Activated T-cell treated with anti-CD3 and anti-CD28 coated beads, Interleukin-2, amount 50 U/mL, for 72 hours (primary cell): ENCODE data around the gene NOS3. TPM values are rescaled to one million over a fixed set of nuclear protein-coding genes. Genes with fewer than 3 reads are reported as not detected.

Experiments used
- ATAC-seq, 2 donors: fragments of 150-1000 bp; cut with Tn5 transposase; replicated peaks in 1 of 2; 2 replicates each; pipeline ENCODE4 v1.10.0; 2021; ENCODE audit warnings: moderate library complexity in 2 of 2, mild to moderate bottlenecking in 1 of 2
- DNase-seq, 2 donors: peaks; one replicate each; pipeline ENCODE4 v3.0.0; 2021 to 2022; ENCODE audit warnings: mixed read lengths in 1 of 2
- H3K27ac Mint-ChIP-seq: one replicate; pipeline ENCODE4 v1.8.0; 2022; ENCODE audit warnings: mild to moderate bottlenecking, moderate library complexity, mixed read lengths
- H3K27me3 Mint-ChIP-seq: one replicate; pipeline ENCODE4 v1.8.0; 2022; ENCODE audit warnings: low read depth, mixed read lengths
- H3K36me3 Mint-ChIP-seq, 2 donors: one replicate each; pipeline ENCODE4 v1.8.0; 2022; ENCODE audit warnings: mixed read lengths in 2 of 2, mild to moderate bottlenecking in 1 of 2; ENCODE audit not compliant: insufficient read depth in 2 of 2
- H3K4me1 Mint-ChIP-seq: one replicate; pipeline ENCODE4 v1.8.0; 2022; ENCODE audit warnings: low read depth, mixed read lengths
- H3K4me3 Mint-ChIP-seq, 2 donors: one replicate each; pipeline ENCODE4 v1.8.0; 2022; ENCODE audit warnings: mild to moderate bottlenecking in 2 of 2, mixed read lengths in 2 of 2, moderate library complexity in 2 of 2
- H3K9me3 Mint-ChIP-seq, 2 donors: one replicate each; pipeline ENCODE4 v1.8.0; 2022; ENCODE audit warnings: mixed read lengths in 2 of 2
- total RNA-seq, 2 donors: library from RNA; stranded (reverse); gene quantifications; one replicate each; pipeline ENCODE4 v1.2.3, GENCODE V29; 2022

The NOS3 gene
- total RNA-seq, 2 donors from 2014 or later = 6.8 to 8.1 TPM

GRCh38 chr7:150963707-150964559, 26.9 kb upstream of the NOS3 start:
- no peaks in the 10 kb centered on the region for H3K36me3 Mint-ChIP-seq
- peaks cover 4% of the 10 kb centered on the region for H3K4me1 Mint-ChIP-seq
- no peak overlapping the region for H3K27ac Mint-ChIP-seq
- no peaks in the 10 kb centered on the region for H3K9me3 Mint-ChIP-seq
- H3K4me3 Mint-ChIP-seq = no peak overlapping the region
- DNase-seq = no peak
- peaks cover 1% of the 10 kb centered on the region for H3K27me3 Mint-ChIP-seq
- no peak for ATAC-seq

- ATAC-seq (no peak), DNase-seq (no peak)
- Mint-ChIP-seq H3K4me3 (no peak overlapping the region), H3K9me3 (no peaks in the 10 kb centered on the region), H3K27ac (no peak overlapping the region), H3K36me3 (no peaks in the 10 kb centered on the region), H3K27me3 (no peaks in the 10 kb centered on the region), H3K4me1 (peaks cover 3% of the 10 kb centered on the region)
These were observed 26.2 kb upstream of the NOS3 start for GRCh38 chr7:150964593-150965111.

GRCh38 chr7:150965273-150965830, 25.5 kb upstream of the NOS3 start:
- no peaks in the 10 kb centered on the region for H3K27me3 Mint-ChIP-seq
- DNase-seq (no peak), ATAC-seq (no peak)
- H3K9me3 Mint-ChIP-seq = no peaks in the 10 kb centered on the region
- H3K36me3 Mint-ChIP-seq = no peaks in the 10 kb centered on the region
- H3K4me3 Mint-ChIP-seq = no peak overlapping the region
- no peak overlapping the region for H3K27ac Mint-ChIP-seq
- H3K4me1 Mint-ChIP-seq = no peaks in the 10 kb centered on the region

GRCh38 chr7:150966002-150966401, 24.8 kb upstream of the NOS3 start:
- H3K9me3 Mint-ChIP-seq = no peaks in the 10 kb centered on the region
- no peaks in the 10 kb centered on the region for H3K4me1 Mint-ChIP-seq
- H3K4me3 Mint-ChIP-seq = no peak overlapping the region
- no peak overlapping the region for H3K27ac Mint-ChIP-seq
- DNase-seq (no peak), ATAC-seq (no peak)
- H3K36me3 Mint-ChIP-seq = no peaks in the 10 kb centered on the region
- no peaks in the 10 kb centered on the region for H3K27me3 Mint-ChIP-seq

- DNase-seq (no peak), ATAC-seq (no peak)
- Mint-ChIP-seq H3K27ac (no peak overlapping the region), H3K27me3 (no peaks in the 10 kb centered on the region), H3K4me1 (no peaks in the 10 kb centered on the region), H3K36me3 (no peaks in the 10 kb centered on the region), H3K4me3 (no peak overlapping the region), H3K9me3 (no peaks in the 10 kb centered on the region)
These were observed 23.5 kb upstream of the NOS3 start for GRCh38 chr7:150967349-150967748.

- Mint-ChIP-seq H3K4me3 (no peak overlapping the region), H3K9me3 (no peaks in the 10 kb centered on the region), H3K27me3 (no peaks in the 10 kb centered on the region), H3K36me3 (no peaks in the 10 kb centered on the region), H3K4me1 (no peaks in the 10 kb centered on the region), H3K27ac (no peak overlapping the region)
- DNase-seq (no peak), ATAC-seq (no peak)
These were observed 22.6 kb upstream of the NOS3 start for GRCh38 chr7:150968056-150968733.

GRCh38 chr7:150968734-150969372, 22.0 kb upstream of the NOS3 start:
- H3K4me3 Mint-ChIP-seq = no peak overlapping the region
- no peak overlapping the region for H3K27ac Mint-ChIP-seq
- ATAC-seq (no peak), DNase-seq (no peak)
- no peaks in the 10 kb centered on the region for H3K4me1 Mint-ChIP-seq
- no peaks in the 10 kb centered on the region for H3K9me3 Mint-ChIP-seq
- no peaks in the 10 kb centered on the region for H3K36me3 Mint-ChIP-seq
- H3K27me3 Mint-ChIP-seq = no peaks in the 10 kb centered on the region

GRCh38 chr7:150969475-150969874, 21.3 kb upstream of the NOS3 start:
- ATAC-seq = no peak
- Mint-ChIP-seq H3K4me1 (peaks cover 5% of the 10 kb centered on the region), H3K27me3 (no peaks in the 10 kb centered on the region)

GRCh38 chr7:150970424-150970823, 20.4 kb upstream of the NOS3 start:
- no peak overlapping the region for H3K27ac Mint-ChIP-seq
- H3K4me1 Mint-ChIP-seq = peaks cover 8% of the 10 kb centered on the region
- H3K36me3 Mint-ChIP-seq = no peaks in the 10 kb centered on the region
- no peak for DNase-seq
- no peaks in the 10 kb centered on the region for H3K9me3 Mint-ChIP-seq
- no peaks in the 10 kb centered on the region for H3K27me3 Mint-ChIP-seq
- no peak for ATAC-seq
- no peak overlapping the region for H3K4me3 Mint-ChIP-seq

More at GRCh38 chr7:150969475-150969874, 21.3 kb upstream of the NOS3 start:
- H3K4me3 Mint-ChIP-seq = no peak overlapping the region
- H3K9me3 Mint-ChIP-seq = no peaks in the 10 kb centered on the region
- no peak overlapping the region for H3K27ac Mint-ChIP-seq
- DNase-seq = no peak
- no peaks in the 10 kb centered on the region for H3K36me3 Mint-ChIP-seq

GRCh38 chr7:150971242-150972022, 19.4 kb upstream of the NOS3 start:
- H3K4me3 Mint-ChIP-seq = no peak overlapping the region

GRCh38 chr7:150972023-150972468, 18.8 kb upstream of the NOS3 start:
- DNase-seq = no peak
- Mint-ChIP-seq H3K27ac (no peak overlapping the region), H3K9me3 (no peaks in the 10 kb centered on the region), H3K4me1 (peaks cover 13% of the 10 kb centered on the region), H3K4me3 (no peak overlapping the region), H3K36me3 (no peaks in the 10 kb centered on the region), H3K27me3 (peaks cover 10% of the 10 kb centered on the region)
- no peak for ATAC-seq

More at GRCh38 chr7:150971242-150972022, 19.4 kb upstream of the NOS3 start:
- no peaks in the 10 kb centered on the region for H3K36me3 Mint-ChIP-seq
- H3K27me3 Mint-ChIP-seq = peaks cover 4% of the 10 kb centered on the region
- H3K27ac Mint-ChIP-seq = no peak overlapping the region
- no peak for DNase-seq
- H3K4me1 Mint-ChIP-seq = peaks cover 8% of the 10 kb centered on the region
- no peaks in the 10 kb centered on the region for H3K9me3 Mint-ChIP-seq
- no peak for ATAC-seq

- DNase-seq (no peak), ATAC-seq (no peak)
- Mint-ChIP-seq H3K9me3 (no peaks in the 10 kb centered on the region), H3K36me3 (no peaks in the 10 kb centered on the region), H3K27me3 (peaks cover 16% of the 10 kb centered on the region), H3K4me1 (peaks cover 17% of the 10 kb centered on the region), H3K4me3 (no peak overlapping the region), H3K27ac (no peak overlapping the region)
These were observed 18.1 kb upstream of the NOS3 start for GRCh38 chr7:150972741-150973140.
